Stomach (tissue), 9 donors: ENCODE data around the gene THSD4. TPM values are rescaled to one million over a fixed set of nuclear protein-coding genes. Genes with fewer than 3 reads are reported as not detected.

Experiments
- DNase-seq, 2 donors: peaks; one replicate each; pipeline versions ENCODE4 v3.0.0 to v3.0.0-alpha.2; 2013 to 2019
- H3K27ac ChIP-seq, 5 donors: fragments of 200-600 bp in 4 of 5; sonication (generic) in 4 of 5; one replicate each; pipeline ENCODE4 v1.5.1; 2013 to 2019; ENCODE audit warnings: mild to moderate bottlenecking in 1 of 5, moderate library complexity in 1 of 5
- H3K27me3 ChIP-seq, 3 donors: fragments of 200-600 bp; sonication (generic); one replicate each; pipeline ENCODE4 v1.5.1; 2017 to 2019; ENCODE audit warnings: mixed run types in 1 of 3
- H3K36me3 ChIP-seq, 4 donors: fragments of 200-600 bp; sonication (generic); 1 replicate in 3 of 4; 2 replicates in 1 of 4; pipeline ENCODE4 v1.5.1; 2016 to 2019
- H3K4me1 ChIP-seq, 4 donors: fragments of 200-600 bp; sonication (generic); one replicate each; pipeline ENCODE4 v1.5.1; 2016 to 2019
- H3K4me3 ChIP-seq, 4 donors: fragments of 200-600 bp; sonication (generic) in 3 of 4; one replicate each; pipeline ENCODE4 v1.5.1; 2016 to 2019; ENCODE audit warnings: mild to moderate bottlenecking in 1 of 4
- H3K9me3 ChIP-seq, 4 donors: fragments of 200-600 bp; sonication (generic); one replicate each; pipeline ENCODE4 v1.5.1; 2016 to 2019
- CTCF ChIP-seq, 7 experiments: fragments of 450-650 bp in 4 of 7; fragments of 200-600 bp in 3 of 7; sonication (generic) in 3 of 7; IDR thresholded peaks; one replicate each; pipeline ENCODE4 v1.5.1; 2016 to 2019; ENCODE audit warnings: antibody characterized with exemption in 7 of 7, control low read depth in 2 of 7, mild to moderate bottlenecking in 1 of 7
- EP300 ChIP-seq: sonication (generic); formaldehyde crosslinking; IDR thresholded peaks from one replicate; pipeline ENCODE4 v1.6.1; 2017; ENCODE audit warnings: antibody characterized with exemption
- POLR2A ChIP-seq, 4 donors: fragments of 450-650 bp; IDR thresholded peaks; one replicate each; pipeline ENCODE4 v1.6.1; 2016; ENCODE audit warnings: antibody characterized with exemption in 4 of 4, control low read depth in 2 of 4, mild to moderate bottlenecking in 1 of 4, moderate library complexity in 1 of 4
- POLR2AphosphoS5 ChIP-seq, 3 donors: sonication (generic); formaldehyde crosslinking; IDR thresholded peaks; one replicate each; pipeline ENCODE4 v1.6.1; 2016; ENCODE audit warnings: antibody characterized with exemption in 3 of 3
- WGBS, 5 donors: extraction: QIAGEN DNeasy Blood & Tissue Kit in 3 of 5; methylation state at CpG; one replicate each; pipeline versions ENCODE4 v1.1.5 to v1.1.7; 2013 to 2018; 5-methylcytosine and 5-hydroxymethylcytosine counted together
- intact Hi-C: fragments of 100-400 bp; cut with DNase I; formaldehyde crosslinking; loops from one replicate; pipeline ENCODE4 v1.15.1; 2023; ENCODE audit warnings: low total_unique reads
- polyA plus RNA-seq, 3 donors: library from polyadenylated mRNA; stranded (reverse); fragments of 200-250 nt; gene quantifications; one replicate each; pipeline ENCODE4 v1.2.3, GENCODE V29; 2013
- total RNA-seq, 5 donors: library from RNA; depleted of rRNA; stranded (reverse); fragments of >200 nt; gene quantifications; one replicate each; pipeline versions ENCODE4 v1.1.0 to v1.2.3, GENCODE V29; 2014 to 2016
- donor health status: healthy with polysubstance abuse.
- donor health status: Bipolar disorder and iron deficiency.
- donor health status: healthy.

THSD4 gene
- total and polyA plus RNA-seq, 8 donors: 1.8 to 79.4 (median 22.0) TPM

DNA sequence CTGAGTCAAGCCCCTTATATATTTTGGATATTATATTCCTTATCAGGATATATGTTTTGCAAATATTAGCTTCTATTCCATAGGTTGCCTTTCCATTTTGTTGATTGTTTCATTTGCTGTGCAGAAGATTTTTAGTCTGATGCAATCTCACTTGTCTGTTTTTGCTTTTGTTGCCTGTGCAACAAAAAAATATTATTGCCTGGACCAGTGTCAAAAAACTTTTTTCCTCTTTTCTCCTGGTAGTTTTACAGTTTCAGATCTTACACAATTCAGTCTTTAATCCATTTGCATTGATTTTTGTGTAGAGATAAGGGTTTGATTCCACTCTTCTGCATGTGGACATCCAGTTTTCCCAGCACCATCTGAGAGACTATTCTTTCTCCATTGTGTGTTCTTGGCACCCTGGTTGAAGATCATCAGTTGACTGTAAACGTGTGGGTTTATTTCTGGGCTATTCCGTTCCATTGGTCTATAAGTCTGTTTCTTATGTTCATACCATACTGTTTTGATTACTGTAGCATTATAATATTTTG lies 466.2 kb downstream of the THSD4 start:
- Histone ChIP-seq H3K36me3 (no peaks in the 10 kb centered on the region), H3K9me3 (peaks cover 0 to 23% (median 13%) of the 10 kb centered on the region in 4 donors), H3K4me1 (no peaks in the 10 kb centered on the region), H3K4me3 (no peak overlapping the region), H3K27ac (no peak overlapping the region), H3K27me3 (no peaks in the 10 kb centered on the region)
- intact Hi-C loops: no loop called here
- DNase-seq: no peak
- TF ChIP-seq EP300 (no peak), CTCF (IDR thresholded peaks at IDR 0.05) (no peak), POLR2AphosphoS5 (IDR thresholded peaks at IDR 0.05) (no peak)
- 77 to 94% (median 89%) methylated on average over 2 of the region's 2 CpGs for WGBS, 5 donors

GRCh38 chr15:71585159-71585558 lies 469.9 kb downstream of the THSD4 start:
- Histone ChIP-seq H3K4me3 (no peak overlapping the region), H3K4me1 (no peaks in the 10 kb centered on the region), H3K27me3 (no peaks in the 10 kb centered on the region), H3K36me3 (no peaks in the 10 kb centered on the region), H3K9me3 (peaks cover 0 to 26% (median 15%) of the 10 kb centered on the region in 4 donors), H3K27ac (no peak overlapping the region)
- 64 to 98% (median 91%) methylated on average over 2 of the region's 2 CpGs for WGBS, 5 donors
- TF ChIP-seq CTCF (IDR thresholded peaks at IDR 0.05) (no peak), POLR2A (IDR thresholded peaks at IDR 0.05) (no peak), EP300 (no peak), POLR2AphosphoS5 (IDR thresholded peaks at IDR 0.05) (no peak)
- intact Hi-C loops: no loop called here
- no peak for DNase-seq

GRCh38 chr15:71586463-71586862 lies 471.2 kb downstream of the THSD4 start:
- no peak overlapping the region for H3K4me3 ChIP-seq
- H3K9me3 ChIP-seq: peaks cover 0 to 26% (median 15%) of the 10 kb centered on the region in 4 donors
- no peak for TF ChIP-seq POLR2AphosphoS5 (IDR thresholded peaks at IDR 0.05)
- TF ChIP-seq CTCF (IDR thresholded peaks at IDR 0.05): no peak
- no peak for TF ChIP-seq POLR2A (IDR thresholded peaks at IDR 0.05)
- TF ChIP-seq EP300: no peak
- no peak overlapping the region for H3K27ac ChIP-seq
- no peaks in the 10 kb centered on the region for H3K36me3 ChIP-seq
- H3K27me3 ChIP-seq: no peaks in the 10 kb centered on the region
- 66 to 89% (median 74%) methylated on average over 2 of the region's 2 CpGs for WGBS, 5 donors
- no peaks in the 10 kb centered on the region for H3K4me1 ChIP-seq
- intact Hi-C loops: no loop called here
- no peak for DNase-seq

- TF ChIP-seq POLR2AphosphoS5 (IDR thresholded peaks at IDR 0.05): no peak
- TF ChIP-seq CTCF (IDR thresholded peaks at IDR 0.05): no peak
- no peak for TF ChIP-seq POLR2A (IDR thresholded peaks at IDR 0.05)
- no peak for TF ChIP-seq EP300
- intact Hi-C loops: no loop called here
These were observed 473.5 kb downstream of the THSD4 start for GRCh38 chr15:71588746-71589145.

More at GRCh38 chr15:71588746-71589145, 473.5 kb downstream of the THSD4 start:
- Histone ChIP-seq H3K36me3 (no peaks in the 10 kb centered on the region), H3K9me3 (peaks cover 0 to 26% (median 15%) of the 10 kb centered on the region in 4 donors), H3K4me1 (peaks cover 0 to 8% (median 0%) of the 10 kb centered on the region in 4 donors), H3K4me3 (no peak overlapping the region), H3K27me3 (no peaks in the 10 kb centered on the region), H3K27ac (no peak overlapping the region)
- DNase-seq: no peak
